Measurements from ENCODE around the gene COL23A1.

The COL23A1 gene

DNA sequence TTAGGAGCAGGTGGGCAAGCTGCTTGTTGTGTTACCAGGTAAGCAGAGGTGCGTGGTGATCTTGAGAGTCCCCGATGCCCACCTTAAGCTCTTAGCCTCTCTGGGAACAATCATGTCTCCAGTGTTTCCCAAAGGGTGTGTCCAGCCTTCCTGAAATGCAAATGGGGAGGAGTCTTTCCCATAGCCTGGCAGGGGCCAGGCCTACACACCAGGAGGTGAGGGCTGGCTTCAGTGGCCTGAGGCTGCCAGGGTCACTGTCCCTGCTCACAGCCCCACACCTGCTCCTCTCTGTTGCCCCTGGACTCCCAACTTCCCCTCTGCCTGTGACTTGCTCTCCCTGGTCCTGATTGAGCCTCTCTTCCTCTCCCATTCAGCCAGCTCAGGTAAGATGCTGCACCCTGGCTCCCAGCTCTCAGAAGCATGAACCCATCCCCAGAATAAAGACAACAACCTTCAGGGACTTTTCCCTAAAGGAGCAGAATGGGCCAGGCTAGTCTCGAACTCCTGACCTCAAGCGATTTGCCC, 291.8 kb downstream of the COL23A1 start:
- no peak overlapping the region for H3K18ac ChIP-seq (ENCODE audit: low read length)
- H3K4me3 ChIP-seq (ENCODE audit: low read length): no peak overlapping the region
- no peak overlapping the region for H3K4me2 ChIP-seq (ENCODE audit: low read length)
- H2BK120ac ChIP-seq (ENCODE audit: low read depth, low read length): no peak overlapping the region
- H2AK5ac ChIP-seq (ENCODE audit: low read length): no peak overlapping the region
- no CpG with 5 or more reads among the region's 4 CpGs for WGBS (ENCODE audit: extremely low coverage, insufficient coverage, low lambda C conversion rate)
- no peak overlapping the region for H3K4ac ChIP-seq (ENCODE audit: low read depth, low read length)
- no peak overlapping the region for H3K27ac ChIP-seq (ENCODE audit: low read depth, low read length)
- H4K5ac ChIP-seq (ENCODE audit: low read length): no peak overlapping the region
- H3K27me3 ChIP-seq (ENCODE audit: insufficient read depth, low read length, poor library complexity): no peaks in the 10 kb centered on the region
- no peak overlapping the region for H3K56ac ChIP-seq (ENCODE audit: low read length)
- H3K79me2 ChIP-seq (ENCODE audit: control insufficient read depth, insufficient read depth, low read length): no peaks in the 10 kb centered on the region
- no peak for DNase-seq
- no peak overlapping the region for H2BK15ac ChIP-seq (replicated peaks; ENCODE audit: low read depth)
- H3K79me1 ChIP-seq (ENCODE audit: low read length): no peaks in the 10 kb centered on the region
- H3K4me1 ChIP-seq (ENCODE audit: control insufficient read depth, low read depth, low read length): no peaks in the 10 kb centered on the region
- no peak overlapping the region for H4K8ac ChIP-seq (ENCODE audit: low read depth, low read length)
- H2BK5ac ChIP-seq (ENCODE audit: low read length): no peak overlapping the region
- H3K23ac ChIP-seq (ENCODE audit: low read length): no peak overlapping the region
- no peak overlapping the region for H3K9ac ChIP-seq (ENCODE audit: low read length)
- no peaks in the 10 kb centered on the region for H3K36me3 ChIP-seq (ENCODE audit: control insufficient read depth, insufficient read depth, low read length)

GRCh38 chr5:178297751-178298150, 292.4 kb downstream of the COL23A1 start:
- Histone ChIP-seq H3K4me1 (ENCODE audit: control insufficient read depth, low read depth, low read length) (no peaks in the 10 kb centered on the region), H3K27me3 (ENCODE audit: insufficient read depth, low read length, poor library complexity) (no peaks in the 10 kb centered on the region), H3K9ac (ENCODE audit: low read length) (no peak overlapping the region), H3K23ac (ENCODE audit: low read length) (no peak overlapping the region), H3K4ac (ENCODE audit: low read depth, low read length) (no peak overlapping the region), H3K4me2 (ENCODE audit: low read length) (no peak overlapping the region), H2BK120ac (ENCODE audit: low read depth, low read length) (no peak overlapping the region), H2BK5ac (ENCODE audit: low read length) (no peak overlapping the region), H3K36me3 (ENCODE audit: control insufficient read depth, insufficient read depth, low read length) (no peaks in the 10 kb centered on the region), H2AK5ac (ENCODE audit: low read length) (no peak overlapping the region), H3K79me1 (ENCODE audit: low read length) (no peaks in the 10 kb centered on the region), H3K18ac (ENCODE audit: low read length) (no peak overlapping the region), H4K8ac (ENCODE audit: low read depth, low read length) (no peak overlapping the region), H4K5ac (ENCODE audit: low read length) (no peak overlapping the region), H3K79me2 (ENCODE audit: control insufficient read depth, insufficient read depth, low read length) (no peaks in the 10 kb centered on the region), H3K27ac (ENCODE audit: low read depth, low read length) (no peak overlapping the region), H3K56ac (ENCODE audit: low read length) (no peak overlapping the region), H2BK15ac (replicated peaks; ENCODE audit: low read depth) (no peak overlapping the region), H3K4me3 (ENCODE audit: low read length) (no peak overlapping the region)
- DNase-seq: no peak
- no CpG with 5 or more reads among the region's 8 CpGs for WGBS (ENCODE audit: extremely low coverage, insufficient coverage, low lambda C conversion rate)

DNA sequence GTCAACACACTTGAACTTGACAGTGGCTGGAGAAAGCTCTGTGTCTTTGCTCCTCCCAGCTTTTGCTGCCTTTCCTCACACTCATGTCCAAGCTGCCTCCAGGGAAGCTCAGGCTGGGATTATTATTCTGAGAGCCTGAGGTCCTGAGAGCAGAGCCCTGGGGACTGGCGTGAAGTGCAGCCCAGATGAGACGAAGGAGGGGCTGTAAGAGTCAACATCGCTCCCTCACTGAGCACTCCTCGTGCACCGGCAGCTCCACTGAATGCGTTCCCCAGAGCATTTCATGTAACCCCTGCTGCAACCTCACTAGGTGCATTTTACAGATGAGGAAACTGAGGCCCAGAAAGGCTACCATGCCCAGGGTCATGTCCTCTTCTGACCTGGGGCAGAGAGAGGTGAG, 294.1 kb downstream of the COL23A1 start:
- no peaks in the 10 kb centered on the region for H3K36me3 ChIP-seq (ENCODE audit: control insufficient read depth, insufficient read depth, low read length)
- no peak overlapping the region for H4K5ac ChIP-seq (ENCODE audit: low read length)
- no peak overlapping the region for H3K4me2 ChIP-seq (ENCODE audit: low read length)
- no peaks in the 10 kb centered on the region for H3K27me3 ChIP-seq (ENCODE audit: insufficient read depth, low read length, poor library complexity)
- no peak for DNase-seq
- H3K79me2 ChIP-seq (ENCODE audit: control insufficient read depth, insufficient read depth, low read length): no peaks in the 10 kb centered on the region
- no peak overlapping the region for H3K56ac ChIP-seq (ENCODE audit: low read length)
- no CpG with 5 or more reads among the region's 6 CpGs for WGBS (ENCODE audit: extremely low coverage, insufficient coverage, low lambda C conversion rate)
- no peak overlapping the region for H4K8ac ChIP-seq (ENCODE audit: low read depth, low read length)
- no peak overlapping the region for H3K18ac ChIP-seq (ENCODE audit: low read length)
- no peak overlapping the region for H2BK15ac ChIP-seq (replicated peaks; ENCODE audit: low read depth)
- no peak overlapping the region for H3K27ac ChIP-seq (ENCODE audit: low read depth, low read length)
- H2BK5ac ChIP-seq (ENCODE audit: low read length): no peak overlapping the region
- no peaks in the 10 kb centered on the region for H3K79me1 ChIP-seq (ENCODE audit: low read length)
- no peak overlapping the region for H2BK120ac ChIP-seq (ENCODE audit: low read depth, low read length)
- H3K4me3 ChIP-seq (ENCODE audit: low read length): no peak overlapping the region
- no peak overlapping the region for H3K4ac ChIP-seq (ENCODE audit: low read depth, low read length)
- no peak overlapping the region for H3K23ac ChIP-seq (ENCODE audit: low read length)
- H3K9ac ChIP-seq (ENCODE audit: low read length): no peak overlapping the region
- no peak overlapping the region for H2AK5ac ChIP-seq (ENCODE audit: low read length)
- H3K4me1 ChIP-seq (ENCODE audit: control insufficient read depth, low read depth, low read length): no peaks in the 10 kb centered on the region

GRCh38 chr5:178295589-178295988, 294.6 kb downstream of the COL23A1 start:
- Histone ChIP-seq H3K23ac (ENCODE audit: low read length) (no peak overlapping the region), H2BK5ac (ENCODE audit: low read length) (no peak overlapping the region), H4K8ac (ENCODE audit: low read depth, low read length) (no peak overlapping the region), H3K27me3 (ENCODE audit: insufficient read depth, low read length, poor library complexity) (no peaks in the 10 kb centered on the region), H2BK15ac (replicated peaks; ENCODE audit: low read depth) (no peak overlapping the region), H2AK5ac (ENCODE audit: low read length) (no peak overlapping the region), H3K27ac (ENCODE audit: low read depth, low read length) (no peak overlapping the region), H3K4me1 (ENCODE audit: control insufficient read depth, low read depth, low read length) (no peaks in the 10 kb centered on the region), H3K4me2 (ENCODE audit: low read length) (no peak overlapping the region), H4K5ac (ENCODE audit: low read length) (no peak overlapping the region), H3K9ac (ENCODE audit: low read length) (no peak overlapping the region), H3K79me1 (ENCODE audit: low read length) (no peaks in the 10 kb centered on the region), H3K79me2 (ENCODE audit: control insufficient read depth, insufficient read depth, low read length) (no peaks in the 10 kb centered on the region), H3K56ac (ENCODE audit: low read length) (no peak overlapping the region), H3K36me3 (ENCODE audit: control insufficient read depth, insufficient read depth, low read length) (no peaks in the 10 kb centered on the region), H2BK120ac (ENCODE audit: low read depth, low read length) (no peak overlapping the region), H3K18ac (ENCODE audit: low read length) (no peak overlapping the region), H3K4ac (ENCODE audit: low read depth, low read length) (no peak overlapping the region), H3K4me3 (ENCODE audit: low read length) (no peak overlapping the region)
- DNase-seq: no peak

GRCh38 chr5:178293815-178294214, 296.4 kb downstream of the COL23A1 start:
- Histone ChIP-seq H3K4me2 (ENCODE audit: low read length) (no peak overlapping the region), H3K56ac (ENCODE audit: low read length) (no peak overlapping the region), H2BK5ac (ENCODE audit: low read length) (no peak overlapping the region), H4K8ac (ENCODE audit: low read depth, low read length) (no peak overlapping the region), H3K27ac (ENCODE audit: low read depth, low read length) (no peak overlapping the region), H3K36me3 (ENCODE audit: control insufficient read depth, insufficient read depth, low read length) (no peaks in the 10 kb centered on the region), H3K79me2 (ENCODE audit: control insufficient read depth, insufficient read depth, low read length) (no peaks in the 10 kb centered on the region), H3K4ac (ENCODE audit: low read depth, low read length) (no peak overlapping the region), H4K5ac (ENCODE audit: low read length) (no peak overlapping the region), H3K18ac (ENCODE audit: low read length) (no peak overlapping the region), H3K9ac (ENCODE audit: low read length) (no peak overlapping the region), H3K4me3 (ENCODE audit: low read length) (no peak overlapping the region), H3K79me1 (ENCODE audit: low read length) (no peaks in the 10 kb centered on the region), H3K23ac (ENCODE audit: low read length) (no peak overlapping the region), H3K27me3 (ENCODE audit: insufficient read depth, low read length, poor library complexity) (no peaks in the 10 kb centered on the region), H2AK5ac (ENCODE audit: low read length) (no peak overlapping the region), H3K4me1 (ENCODE audit: control insufficient read depth, low read depth, low read length) (no peaks in the 10 kb centered on the region), H2BK120ac (ENCODE audit: low read depth, low read length) (no peak overlapping the region), H2BK15ac (replicated peaks; ENCODE audit: low read depth) (no peak overlapping the region)
- no CpG with 5 or more reads among the region's 7 CpGs for WGBS (ENCODE audit: extremely low coverage, insufficient coverage, low lambda C conversion rate)
- DNase-seq: no peak

DNA sequence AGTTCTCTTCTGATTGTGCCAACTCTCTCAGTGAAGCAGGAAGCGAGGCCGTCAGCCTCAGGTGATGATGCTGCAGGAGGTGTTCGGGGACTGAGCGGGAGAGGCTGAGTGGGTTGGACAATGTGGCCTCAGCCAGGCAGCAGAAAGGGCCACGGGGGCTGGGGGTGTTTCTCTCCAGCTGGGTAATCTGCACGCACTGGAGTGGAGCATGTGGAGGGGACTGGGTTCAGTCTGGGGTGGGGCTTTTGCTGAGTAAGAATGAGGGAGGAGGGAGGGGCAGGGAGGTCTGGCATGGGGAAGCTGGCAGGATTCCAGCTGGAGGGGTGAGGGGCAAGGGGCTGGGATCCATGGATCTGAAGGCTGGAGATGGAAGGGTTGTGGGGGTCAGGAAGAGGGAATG, 296.8 kb downstream of the COL23A1 start:
- H2BK120ac ChIP-seq (ENCODE audit: low read depth, low read length): no peak overlapping the region
- H2BK15ac ChIP-seq (replicated peaks; ENCODE audit: low read depth): no peak overlapping the region
- H3K23ac ChIP-seq (ENCODE audit: low read length): no peak overlapping the region
- no peaks in the 10 kb centered on the region for H3K36me3 ChIP-seq (ENCODE audit: control insufficient read depth, insufficient read depth, low read length)
- H3K4ac ChIP-seq (ENCODE audit: low read depth, low read length): no peak overlapping the region
- DNase-seq: no peak
- H3K27ac ChIP-seq (ENCODE audit: low read depth, low read length): no peak overlapping the region
- no peaks in the 10 kb centered on the region for H3K27me3 ChIP-seq (ENCODE audit: insufficient read depth, low read length, poor library complexity)
- H3K9ac ChIP-seq (ENCODE audit: low read length): no peak overlapping the region
- no peak overlapping the region for H3K4me3 ChIP-seq (ENCODE audit: low read length)
- H3K18ac ChIP-seq (ENCODE audit: low read length): no peak overlapping the region
- H3K4me1 ChIP-seq (ENCODE audit: control insufficient read depth, low read depth, low read length): no peaks in the 10 kb centered on the region
- H3K79me2 ChIP-seq (ENCODE audit: control insufficient read depth, insufficient read depth, low read length): no peaks in the 10 kb centered on the region
- no peak overlapping the region for H4K8ac ChIP-seq (ENCODE audit: low read depth, low read length)
- no peak overlapping the region for H3K4me2 ChIP-seq (ENCODE audit: low read length)
- no peak overlapping the region for H2BK5ac ChIP-seq (ENCODE audit: low read length)
- no peak overlapping the region for H2AK5ac ChIP-seq (ENCODE audit: low read length)
- H4K5ac ChIP-seq (ENCODE audit: low read length): no peak overlapping the region
- WGBS (ENCODE audit: extremely low coverage, insufficient coverage, low lambda C conversion rate): no CpG with 5 or more reads among the region's 6 CpGs
- no peak overlapping the region for H3K56ac ChIP-seq (ENCODE audit: low read length)
- no peaks in the 10 kb centered on the region for H3K79me1 ChIP-seq (ENCODE audit: low read length)

All from mesendoderm (in vitro differentiated cells).